K562 (cell line): ENCODE data around the gene ATF5. TPM values are rescaled to one million over a fixed set of nuclear protein-coding genes. Genes with fewer than 3 reads are reported as not detected.

ENCODE experiments used
- BCOR ChIP-seq: fragments of 450-650 bp; IDR thresholded peaks from 2 replicates; pipeline ENCODE4 v1.6.1; 2016
- TAL1 ChIP-seq: fragments of 450-650 bp; IDR thresholded peaks from 2 replicates; pipeline ENCODE4 v1.6.1; 2016; ENCODE audit warnings: mild to moderate bottlenecking
- TRIM24 ChIP-seq, 2 experiments: fragments of 450-650 bp; IDR thresholded peaks; 2 replicates each; pipeline ENCODE4 v1.6.1; 2016
- TSHZ1 ChIP-seq: fragments of 250-450 bp; sonication (Bioruptor Pico); IDR thresholded peaks from 2 replicates; pipeline ENCODE4 v1.4.0; 2020; ENCODE audit warnings: mild to moderate bottlenecking, moderate library complexity
- UBTF ChIP-seq, 2 experiments: IDR thresholded peaks; 2 replicates each; pipeline ENCODE4 v1.6.1; 2012; ENCODE audit warnings: improper control_type of control experiment in 2 of 2, low read depth in 2 of 2, low read length in 2 of 2, borderline replicate concordance in 1 of 2
- ZNF318 ChIP-seq, 2 experiments: fragments of 450-650 bp; IDR thresholded peaks; 2 replicates each; pipeline ENCODE4 v1.6.1; 2016; ENCODE audit warnings: mild to moderate bottlenecking in 2 of 2, borderline replicate concordance in 1 of 2, low read depth in 1 of 2, moderate library complexity in 1 of 2
- ZNF512 ChIP-seq: IDR thresholded peaks from 2 replicates; pipeline ENCODE4 v1.6.1; 2016; ENCODE audit warnings: missing genetic modification characterization, missing compliant biosample characterization
- polyA plus RNA-seq, 8 experiments: library from polyadenylated mRNA; depleted of rRNA in 4 of 8; stranded (reverse) in 5 of 8; unstranded in 3 of 8; fragments of >200 nt; fragmentation: Nextera tagmentation in 2 of 8; fragmentation: Illumina TruSeq in 1 of 8; extraction: Ambion mirVana in 2 of 8; extraction: Trizol in 1 of 8; gene quantifications; 2 replicates each; pipeline versions ENCODE4 v1.2.1 to v1.2.3, GENCODE V29; 2011 to 2014; ENCODE audit warnings: inconsistent platforms in 1 of 8, missing spikeins in 1 of 8
- total RNA-seq, 7 experiments: library from RNA; depleted of rRNA in 6 of 7; stranded (reverse); fragments of >200 nt in 6 of 7; fragmentation: Illumina TruSeq in 2 of 7; extraction: Trizol in 2 of 7; gene quantifications; 2 replicates each; pipeline versions ENCODE4 v1.2.1 to v1.2.3, GENCODE V29; 2011 to 2021; ENCODE audit warnings: low replicate concordance in 1 of 7

Gene ATF5
- total and polyA plus RNA-seq, 9 of the 15 experiments (the other 6 are each of a cell fraction or from before 2014, with no cell fraction given) = 3.0 to 57.6 (median 11.1) TPM

GRCh38 chr19:49981603-49982593 lies 52.9 kb downstream of the ATF5 start (continued):
- no peak for TF ChIP-seq ZNF318 (IDR thresholded peaks at IDR 0.05; ENCODE audit: borderline replicate concordance in 1 of 2, low read depth in 1 of 2)
- no peak for TF ChIP-seq ZNF512 (tag)
- TF ChIP-seq TAL1 = peak; percentile 61
- peak in 1 of 2 experiments; percentile 13; a peak in 1 of 4 replicates for TF ChIP-seq TRIM24 (IDR thresholded peaks at IDR 0.05)
- no peak for TF ChIP-seq BCOR
- TF ChIP-seq TSHZ1 (CRISPR knock-in tag) = no peak
- TF ChIP-seq UBTF (IDR thresholded peaks at IDR 0.05; ENCODE audit: borderline replicate concordance in 1 of 2, low read depth in 2 of 2, low read length in 2 of 2) = peak in 1 of 2 experiments; percentile 83; a peak in 2 of 4 replicates
